22Rv1 (cell line): ENCODE results near the gene TMEM150B.

Experiments used
- H3K27ac ChIP-seq: fragments of 450-650 bp; 2 replicates; pipeline ENCODE4 v1.5.1; 2017
- ZFX ChIP-seq: fragments of 450-650 bp; IDR thresholded peaks from 2 replicates; pipeline ENCODE4 v1.6.1; 2017; ENCODE audit warnings: antibody characterized with exemption, borderline replicate concordance
- TF ChIP-seq, protein P1 (sequence below): fragments of 450-650 bp; IDR thresholded peaks from 2 replicates; pipeline ENCODE4 v1.5.1; 2017; ENCODE audit warnings: mild to moderate bottlenecking

The TMEM150B gene

DNA sequence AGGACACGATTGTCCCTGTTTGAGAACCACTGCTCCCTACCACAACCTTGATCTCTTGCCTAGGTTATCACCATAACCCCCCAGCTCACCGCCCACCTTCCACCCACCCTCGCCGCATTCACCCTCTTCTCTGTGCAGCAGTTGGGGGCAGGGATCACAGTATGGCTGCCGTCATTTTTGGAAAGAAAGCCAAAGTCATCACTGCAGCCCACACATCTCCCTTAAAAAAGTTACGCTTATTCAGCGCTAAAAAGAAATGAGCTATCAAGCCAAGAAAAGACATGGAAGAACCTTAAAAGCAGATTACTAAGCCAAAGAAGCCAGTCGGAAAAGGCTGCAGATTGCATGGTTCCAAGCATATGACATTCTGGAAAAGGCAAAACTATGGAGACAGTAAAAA, 55.8 kb downstream of the TMEM150B start:
- TF ChIP-seq ZFX: no peak
- TF ChIP-seq, protein P1, sequence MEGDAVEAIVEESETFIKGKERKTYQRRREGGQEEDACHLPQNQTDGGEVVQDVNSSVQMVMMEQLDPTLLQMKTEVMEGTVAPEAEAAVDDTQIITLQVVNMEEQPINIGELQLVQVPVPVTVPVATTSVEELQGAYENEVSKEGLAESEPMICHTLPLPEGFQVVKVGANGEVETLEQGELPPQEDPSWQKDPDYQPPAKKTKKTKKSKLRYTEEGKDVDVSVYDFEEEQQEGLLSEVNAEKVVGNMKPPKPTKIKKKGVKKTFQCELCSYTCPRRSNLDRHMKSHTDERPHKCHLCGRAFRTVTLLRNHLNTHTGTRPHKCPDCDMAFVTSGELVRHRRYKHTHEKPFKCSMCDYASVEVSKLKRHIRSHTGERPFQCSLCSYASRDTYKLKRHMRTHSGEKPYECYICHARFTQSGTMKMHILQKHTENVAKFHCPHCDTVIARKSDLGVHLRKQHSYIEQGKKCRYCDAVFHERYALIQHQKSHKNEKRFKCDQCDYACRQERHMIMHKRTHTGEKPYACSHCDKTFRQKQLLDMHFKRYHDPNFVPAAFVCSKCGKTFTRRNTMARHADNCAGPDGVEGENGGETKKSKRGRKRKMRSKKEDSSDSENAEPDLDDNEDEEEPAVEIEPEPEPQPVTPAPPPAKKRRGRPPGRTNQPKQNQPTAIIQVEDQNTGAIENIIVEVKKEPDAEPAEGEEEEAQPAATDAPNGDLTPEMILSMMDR: no peak

DNA sequence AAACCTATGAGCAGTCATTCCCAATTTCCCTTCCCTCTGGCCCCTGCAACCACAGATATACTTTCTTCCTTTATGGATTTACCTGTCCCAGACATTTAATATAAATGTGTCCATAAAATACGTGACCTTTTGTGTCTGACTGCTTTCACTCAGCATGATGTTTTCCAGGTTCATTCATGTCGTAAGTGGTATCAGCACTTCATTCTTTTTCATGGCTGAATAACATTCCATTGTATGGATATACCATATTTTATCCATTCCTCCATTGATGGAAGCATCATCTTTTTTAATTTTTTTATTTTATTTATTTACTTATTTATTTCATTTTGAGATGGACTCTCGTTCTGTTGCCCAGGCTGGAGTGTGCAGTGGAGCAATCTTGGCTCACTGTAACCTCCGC, 58.3 kb downstream of the TMEM150B start:
- TF ChIP-seq ZFX: no peak
- TF ChIP-seq, protein P1: no peak
- no peak overlapping the region for H3K27ac ChIP-seq

More for the DNA sequence above, 55.8 kb downstream of the TMEM150B start:
- no peak overlapping the region for H3K27ac ChIP-seq

DNA sequence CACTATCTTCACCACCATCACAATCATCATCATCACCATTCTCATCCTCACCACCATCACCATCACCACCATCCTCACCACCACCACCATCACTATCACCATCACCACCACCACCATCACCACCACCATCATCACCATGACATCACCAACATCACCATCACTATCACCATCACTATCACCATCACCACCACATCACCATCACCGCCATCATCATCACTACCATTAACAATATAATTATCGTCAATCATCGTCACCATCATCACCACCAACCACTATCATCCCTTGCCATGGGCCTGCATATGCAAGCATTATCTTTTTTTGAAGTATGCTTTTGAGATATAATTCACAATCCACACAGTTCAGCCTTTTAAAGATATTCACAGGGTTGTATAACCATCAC, 58.7 kb downstream of the TMEM150B start:
- H3K27ac ChIP-seq: no peak overlapping the region
- TF ChIP-seq ZFX: no peak
- TF ChIP-seq, protein P1: no peak

DNA sequence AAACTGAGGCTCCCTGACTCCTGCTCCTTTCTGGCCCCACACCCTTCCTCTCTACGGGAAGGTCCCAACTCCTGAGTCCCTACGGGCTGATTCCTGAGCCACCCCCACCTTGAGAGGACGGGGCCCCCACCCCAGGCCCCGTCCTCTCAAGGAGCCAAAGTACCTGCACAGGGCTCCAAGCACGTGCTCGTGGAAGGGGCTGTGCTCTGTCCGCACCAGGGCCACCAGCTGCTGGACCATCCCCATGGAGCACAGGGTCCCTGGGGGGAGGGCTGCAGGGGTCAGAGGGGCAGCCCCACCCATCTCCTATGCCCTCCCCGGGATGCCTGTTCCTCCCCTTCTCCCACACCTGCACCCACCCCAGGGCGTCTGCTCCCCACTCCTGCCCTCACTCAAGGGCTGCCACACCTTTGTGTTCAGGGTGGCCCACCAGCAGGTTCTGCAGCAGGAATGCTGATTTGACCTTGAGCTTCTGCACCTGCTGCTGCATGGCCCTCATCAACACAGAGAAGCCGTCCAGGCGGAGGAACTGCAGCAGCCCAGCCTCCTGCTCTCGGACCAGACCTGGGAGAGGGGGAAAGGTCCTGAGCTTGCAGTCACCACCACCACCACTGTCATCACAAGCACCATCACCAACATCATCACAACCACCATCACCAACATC, 59.3 kb downstream of the TMEM150B start:
- TF ChIP-seq, protein P1: no peak
- TF ChIP-seq ZFX: no peak
- H3K27ac ChIP-seq: no peak overlapping the region

DNA sequence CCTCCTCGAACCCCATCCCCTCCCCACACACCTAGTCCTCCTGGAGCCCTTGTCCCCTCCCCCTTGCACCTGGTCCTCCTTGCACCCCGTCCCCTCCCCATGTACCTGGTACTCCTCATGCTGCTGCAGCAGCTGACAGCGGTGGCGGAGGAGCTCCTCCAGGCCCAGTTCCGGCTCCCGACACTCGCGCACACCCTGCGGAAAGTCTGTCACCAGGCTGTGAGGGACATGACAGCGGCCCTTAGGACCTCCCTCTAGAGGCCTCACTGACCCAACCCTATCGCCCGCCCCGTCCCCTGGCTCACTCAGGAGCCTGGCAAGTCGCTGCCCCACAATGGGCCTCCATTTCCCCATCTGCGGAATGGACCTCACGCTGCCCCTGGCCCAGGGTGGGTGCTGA, 60.0 kb downstream of the TMEM150B start:
- TF ChIP-seq, protein P1: no peak
- no peak for TF ChIP-seq ZFX
- H3K27ac ChIP-seq: no peak overlapping the region

DNA sequence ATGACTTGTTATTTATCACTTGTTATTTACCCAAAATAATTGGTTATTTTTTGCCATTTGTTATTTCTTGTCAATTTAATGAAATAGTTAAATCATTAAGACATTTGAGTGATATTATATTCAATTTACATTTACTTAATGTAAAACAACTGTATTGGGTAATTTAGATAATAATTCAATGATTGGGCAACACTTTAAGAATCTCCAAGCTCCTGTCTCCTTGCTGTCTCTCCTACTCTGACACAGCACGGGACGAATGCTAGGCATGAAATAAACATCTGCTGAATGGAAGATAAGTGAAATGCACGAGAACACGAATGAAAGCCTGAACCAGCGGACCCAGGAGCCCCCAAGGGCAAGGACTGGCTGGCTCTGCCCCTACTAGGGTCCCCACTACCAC, 60.6 kb downstream of the TMEM150B start:
- TF ChIP-seq, protein P1: no peak
- TF ChIP-seq ZFX: no peak
- H3K27ac ChIP-seq: no peak overlapping the region
